OCI-M1 (cell line): Measurements from ENCODE around the gene NSUN2.

Experiments
- DNase-seq: peaks from one replicate; lab custom pipeline; 2025; lab: John Stamatoyannopoulos, UW

Gene NSUN2

GRCh38 chr5:6557807-6558575 is 74.9 kb downstream of the NSUN2 start:
- DNase-seq: no peak

GRCh38 chr5:6556802-6557102 is 76.1 kb downstream of the NSUN2 start:
- DNase-seq: no peak

- no peak for DNase-seq
These were observed 76.6 kb downstream of the NSUN2 start for GRCh38 chr5:6556089-6556801.

- DNase-seq: no peak
These were observed 78.0 kb downstream of the NSUN2 start for GRCh38 chr5:6554812-6555211.

- no peak for DNase-seq
These were observed 78.9 kb downstream of the NSUN2 start for GRCh38 chr5:6553972-6554371.

- DNase-seq: no peak
These were observed 80.2 kb downstream of the NSUN2 start for GRCh38 chr5:6552612-6553011.

- DNase-seq: no peak
These were observed 80.9 kb downstream of the NSUN2 start for GRCh38 chr5:6551955-6552313.

GRCh38 chr5:6551287-6551954 is 81.4 kb downstream of the NSUN2 start:
- DNase-seq: no peak

GRCh38 chr5:6550628-6551027 is 82.2 kb downstream of the NSUN2 start:
- DNase-seq: no peak
